CMK (cell line): ENCODE results near the gene SNAI3.
"Not testable (repeated sequence)": the region's sequence is repeated elsewhere in the genome, so short reads cannot be mapped to it uniquely, and the experiment has no call there.

ENCODE experiments used
- DNase-seq: peaks from one replicate; pipeline ENCODE4 v3.0.0-alpha.2; 2010; ENCODE audit warnings: low read depth

Gene SNAI3

DNA sequence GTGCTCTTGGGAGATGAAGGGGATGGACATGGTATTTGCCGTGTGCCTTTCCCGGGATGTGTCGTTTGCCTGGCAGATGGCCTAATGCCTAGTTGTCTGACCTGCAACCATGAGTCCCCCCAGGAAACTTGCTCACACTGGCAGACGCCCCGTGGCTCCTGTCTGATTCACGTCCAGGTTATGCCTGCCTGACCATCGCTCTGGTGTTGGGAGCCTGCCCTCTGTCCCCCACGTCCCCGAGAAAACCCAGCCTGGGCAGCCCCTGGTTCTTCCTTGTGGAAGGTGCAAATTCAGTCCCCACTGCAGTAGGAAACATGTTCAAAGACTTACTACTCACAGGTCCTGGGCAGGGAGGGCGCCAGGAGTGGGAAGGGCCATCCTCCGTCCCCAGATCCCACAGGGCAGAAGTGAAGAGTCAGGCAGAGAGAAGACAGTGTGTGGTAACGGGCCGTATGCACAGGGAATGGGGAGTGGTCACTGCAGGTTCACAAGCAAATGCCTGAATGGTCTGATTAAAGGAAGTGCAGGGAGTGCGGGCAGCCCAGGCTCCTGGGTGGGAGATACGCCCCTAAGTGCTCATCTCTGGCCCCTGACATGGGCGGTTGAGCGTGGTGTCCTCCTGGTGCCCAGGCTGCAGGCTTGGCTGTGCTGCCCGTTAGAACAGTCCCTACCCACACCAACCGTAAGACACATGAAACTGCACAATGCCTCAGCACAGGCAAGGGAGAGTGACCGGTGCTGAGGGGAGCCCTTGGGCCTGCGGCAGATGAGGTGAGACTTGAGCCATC is 4.2 kb upstream of the SNAI3 start:
- DNase-seq = no peak

DNA sequence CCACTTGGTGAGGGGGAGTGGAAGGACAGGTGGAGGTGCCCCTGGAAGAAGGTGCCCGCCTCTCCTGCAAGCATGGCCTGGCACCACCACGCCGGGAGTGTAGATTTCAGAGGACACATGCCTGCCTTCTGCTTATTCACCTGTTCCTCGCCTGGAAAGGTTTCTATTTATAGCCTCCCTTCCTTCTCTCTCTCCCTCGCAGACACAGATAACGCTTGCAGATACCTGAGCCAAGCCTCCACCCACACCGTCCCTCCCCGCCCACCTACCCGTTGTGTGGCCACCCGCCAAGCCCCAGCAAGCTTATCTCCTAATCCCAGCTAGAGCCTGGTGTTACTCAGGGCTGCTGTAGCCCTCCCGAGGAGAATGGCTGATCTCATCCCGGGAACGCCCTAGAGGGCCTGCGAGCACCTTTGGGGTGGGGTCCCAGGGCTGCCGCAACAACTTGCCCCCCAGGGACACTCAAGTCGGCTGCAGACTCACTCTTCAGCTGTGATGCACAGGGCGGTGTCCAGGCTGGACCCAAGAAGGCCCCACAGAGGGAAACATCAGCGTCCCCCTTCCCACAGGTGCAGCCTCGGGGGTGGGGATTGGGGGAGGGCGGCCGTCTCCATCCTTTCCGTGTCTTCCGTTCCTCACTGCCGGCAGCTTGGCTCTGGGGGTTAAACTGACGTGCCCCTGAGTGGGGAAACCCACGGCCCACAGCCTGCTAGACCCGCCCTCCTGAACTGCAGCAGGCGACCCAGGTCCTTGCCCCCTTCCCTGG is 1.9 kb upstream of the SNAI3 start:
- no peak for DNase-seq

DNA sequence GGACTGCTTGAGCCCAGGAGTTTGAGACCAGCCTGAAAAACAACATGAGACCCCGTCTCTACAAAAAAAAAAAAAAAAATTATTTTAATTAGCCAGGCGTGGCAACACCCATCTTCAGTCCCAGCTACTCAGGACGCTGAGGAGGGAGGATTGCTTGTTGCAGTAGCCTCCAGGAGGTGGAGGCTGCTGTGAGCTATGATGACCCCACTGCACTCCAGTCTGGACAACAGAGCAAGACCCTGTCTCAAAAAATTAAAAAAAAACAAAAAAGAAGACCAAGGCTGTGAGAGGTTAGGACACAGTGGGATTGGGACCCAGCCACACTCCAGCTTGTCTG is 1.3 kb upstream of the SNAI3 start:
- DNase-seq = no peak

DNA sequence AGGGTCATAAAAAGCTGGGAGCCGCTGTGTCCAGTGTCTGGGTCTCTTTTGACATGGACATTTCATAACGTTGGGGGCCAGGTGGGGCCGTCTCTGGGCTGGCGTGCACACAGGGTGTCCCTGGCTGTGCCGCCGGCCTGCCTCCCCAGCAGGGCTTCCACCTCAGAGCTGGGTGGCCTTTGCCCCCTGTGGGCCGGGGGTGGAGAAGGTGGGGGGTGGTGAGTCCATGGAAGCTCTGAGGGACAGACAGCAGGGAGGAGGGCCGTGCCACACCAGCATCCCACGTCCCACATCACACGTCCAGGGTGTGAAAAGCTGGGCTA is 908 bp upstream of the SNAI3 start:
- DNase-seq = no peak

DNA sequence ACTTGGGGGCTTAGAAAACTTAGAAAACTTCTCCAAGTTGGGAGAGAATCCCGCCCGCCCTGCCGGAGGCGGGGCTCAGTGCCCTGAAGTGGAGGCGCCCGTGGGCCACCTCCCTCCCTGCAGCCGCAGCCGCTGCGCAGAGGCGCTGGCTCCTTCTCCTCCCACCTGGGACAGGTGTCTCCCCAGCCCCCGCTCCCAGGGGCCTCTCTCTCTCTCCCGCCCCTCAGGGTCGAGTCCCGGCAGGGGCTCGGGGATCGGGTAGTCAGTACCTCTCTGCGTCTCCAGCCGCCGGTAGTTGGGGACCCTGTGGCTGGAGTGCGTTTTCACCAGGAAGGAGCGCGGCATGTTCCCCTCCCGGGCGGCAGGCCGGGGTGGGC is 257 bp downstream of the SNAI3 start:
- no peak for DNase-seq

DNA sequence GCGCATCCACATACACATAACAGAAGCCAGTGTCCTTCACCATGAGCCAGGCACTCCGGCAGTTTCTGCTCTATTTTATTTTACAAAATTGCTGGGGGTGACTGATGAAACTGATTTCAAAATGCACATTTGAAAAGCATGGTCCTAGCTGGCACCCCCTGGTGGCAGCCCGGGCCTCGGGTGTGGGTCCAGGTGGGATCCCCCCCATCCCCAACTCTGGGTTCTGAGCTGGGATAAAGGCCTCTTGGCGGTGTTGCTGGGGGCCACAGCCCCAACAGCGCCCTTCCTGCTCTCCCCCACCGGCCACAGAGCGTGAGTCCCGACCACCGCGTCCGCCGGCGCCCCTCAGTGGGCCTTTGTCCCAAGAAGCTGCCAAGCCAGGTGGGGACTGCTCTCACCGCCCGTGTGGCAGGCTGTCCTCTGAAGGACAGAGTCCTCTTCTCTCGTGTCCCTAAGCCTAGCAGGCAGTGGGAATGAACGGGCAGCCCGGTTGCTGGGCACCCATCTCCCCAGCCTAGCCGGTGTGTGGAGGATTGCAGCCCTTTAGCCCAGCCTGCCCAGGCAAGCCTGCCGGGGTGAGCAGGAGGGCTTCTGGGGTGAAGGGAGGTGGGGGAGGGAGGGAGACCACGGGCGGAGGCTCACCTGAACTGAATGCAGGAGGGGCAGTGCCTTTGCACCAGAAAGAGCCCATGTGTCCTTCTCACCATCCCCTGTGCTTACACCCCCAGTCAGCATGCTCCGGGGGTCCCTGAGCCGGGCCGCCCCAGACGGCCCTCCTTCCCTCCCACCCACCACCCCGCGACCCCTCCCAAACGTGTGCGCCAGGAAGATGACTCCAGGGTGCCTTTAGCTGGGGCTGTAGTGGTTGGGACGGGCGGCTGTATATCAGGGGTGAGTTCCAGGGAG is 898 bp downstream of the SNAI3 start:
- no peak for DNase-seq

DNA sequence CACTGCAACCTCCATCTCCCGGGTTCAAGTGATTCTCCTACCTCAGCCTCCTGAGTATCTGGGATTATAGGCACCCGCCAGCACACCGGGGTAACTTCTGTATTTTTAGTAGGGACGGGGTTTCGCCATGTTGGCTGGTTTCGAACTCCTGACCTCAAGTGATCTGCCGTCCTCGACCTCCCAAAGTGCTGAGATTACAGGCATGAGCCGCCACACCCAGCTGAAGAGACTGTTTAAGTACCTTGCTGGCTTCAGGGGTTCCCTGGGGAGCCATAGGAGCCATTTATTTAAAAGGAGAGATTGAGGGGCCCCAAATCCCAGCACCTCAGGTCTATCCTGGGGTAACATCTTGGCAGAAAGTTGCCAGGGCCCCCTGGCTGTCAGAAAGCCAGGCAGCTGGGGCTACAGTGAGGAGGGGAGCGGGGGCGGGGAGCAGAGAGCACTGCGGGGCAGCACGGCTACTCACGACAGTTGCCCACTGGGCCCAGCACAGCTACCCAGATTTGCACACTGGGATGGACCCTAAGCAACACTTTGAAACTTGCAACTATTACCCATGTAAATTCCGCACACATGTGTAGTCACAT is 1.6 kb downstream of the SNAI3 start:
- no peak for DNase-seq

DNA sequence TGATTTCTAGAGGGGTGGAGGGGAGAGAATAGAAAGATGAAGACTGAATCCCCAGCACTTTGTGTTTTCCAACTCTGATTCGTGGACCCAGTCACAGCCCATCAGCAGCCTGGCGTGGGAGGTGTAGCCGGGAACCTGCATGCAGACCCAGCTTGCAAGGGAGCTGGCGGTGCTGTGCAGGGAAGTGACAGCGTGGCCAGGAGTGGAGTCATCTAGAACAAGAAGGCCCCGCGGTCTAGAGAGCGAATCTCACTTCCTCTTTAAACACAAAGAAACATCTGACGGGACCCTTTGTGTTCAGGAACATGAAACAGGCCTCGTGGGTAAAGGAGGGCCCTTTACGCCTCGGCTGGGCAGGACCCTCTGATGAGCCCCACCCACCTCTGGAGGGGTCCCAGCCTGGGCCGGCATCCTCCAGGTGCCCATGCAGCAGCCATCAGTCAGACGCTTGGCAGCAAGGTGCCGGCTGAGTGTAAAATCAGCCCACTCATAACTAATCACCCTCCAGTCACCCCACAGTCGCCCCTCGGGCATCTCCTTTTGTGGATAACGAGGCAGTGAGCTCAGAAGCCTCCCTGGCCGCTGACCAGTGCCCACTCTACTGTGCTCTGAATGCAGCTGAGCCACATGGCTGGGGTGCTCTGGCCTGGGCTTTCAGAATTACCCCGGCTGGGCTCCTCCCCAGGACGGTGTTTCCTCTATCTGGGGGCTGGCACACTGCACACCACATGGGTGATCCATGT is 4.4 kb downstream of the SNAI3 start:
- no peak for DNase-seq

DNA sequence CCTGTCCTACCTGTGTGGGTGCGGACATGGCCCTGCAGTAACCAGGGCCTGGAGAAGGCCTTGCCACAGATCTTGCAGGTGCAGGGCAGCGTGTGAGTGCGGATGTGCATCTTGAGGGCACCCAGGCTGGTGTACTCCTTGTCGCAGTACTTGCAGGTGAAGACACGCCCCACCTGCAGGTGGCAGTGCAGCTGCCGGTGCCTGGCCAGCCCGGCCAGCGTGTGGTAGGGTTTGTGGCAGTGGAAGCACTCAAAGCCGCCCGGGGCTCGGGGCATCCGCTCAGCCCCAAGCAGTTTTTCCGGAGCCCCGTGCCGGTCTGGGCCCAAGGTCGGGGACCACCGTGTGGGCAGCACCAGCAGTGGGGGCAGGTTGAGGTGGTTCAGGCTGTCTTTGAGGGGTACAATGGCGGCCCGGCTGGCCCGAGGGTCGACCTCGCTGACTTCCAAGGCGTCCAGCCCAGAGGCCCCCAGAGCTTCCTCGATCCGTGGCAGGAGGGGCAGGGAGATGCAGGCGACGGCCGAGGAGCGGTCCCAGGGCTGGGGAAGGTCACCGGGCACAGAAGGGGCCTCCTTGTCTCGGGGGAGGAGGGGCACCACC is 5.1 kb downstream of the SNAI3 start:
- no peak for DNase-seq

DNA sequence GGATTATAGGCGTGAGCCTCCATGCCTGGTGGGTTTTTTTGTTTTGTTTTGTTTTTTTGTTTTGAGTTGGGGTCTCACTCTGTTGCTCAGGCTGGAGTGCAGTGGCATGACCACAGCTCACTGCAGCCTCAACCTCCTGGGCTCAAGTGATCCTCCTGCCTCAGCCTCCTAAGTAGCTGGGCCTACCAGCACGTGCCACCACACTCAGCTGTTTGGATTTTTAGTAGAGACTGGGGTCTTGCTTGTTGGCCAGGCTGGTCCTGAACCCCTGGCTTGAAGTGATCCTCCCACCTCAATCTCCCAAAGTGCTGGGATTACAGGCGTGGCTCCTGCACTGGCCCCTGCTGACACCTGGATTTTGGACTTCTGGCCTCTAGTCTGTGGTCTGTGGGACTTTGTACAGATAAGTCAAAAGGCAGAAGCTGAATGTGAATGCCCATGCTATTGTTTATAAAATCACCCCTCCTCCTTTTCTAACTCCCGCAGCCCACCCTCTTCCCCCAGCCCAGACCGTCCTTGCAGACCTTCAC is 5.7 kb downstream of the SNAI3 start:
- no peak for DNase-seq

DNA sequence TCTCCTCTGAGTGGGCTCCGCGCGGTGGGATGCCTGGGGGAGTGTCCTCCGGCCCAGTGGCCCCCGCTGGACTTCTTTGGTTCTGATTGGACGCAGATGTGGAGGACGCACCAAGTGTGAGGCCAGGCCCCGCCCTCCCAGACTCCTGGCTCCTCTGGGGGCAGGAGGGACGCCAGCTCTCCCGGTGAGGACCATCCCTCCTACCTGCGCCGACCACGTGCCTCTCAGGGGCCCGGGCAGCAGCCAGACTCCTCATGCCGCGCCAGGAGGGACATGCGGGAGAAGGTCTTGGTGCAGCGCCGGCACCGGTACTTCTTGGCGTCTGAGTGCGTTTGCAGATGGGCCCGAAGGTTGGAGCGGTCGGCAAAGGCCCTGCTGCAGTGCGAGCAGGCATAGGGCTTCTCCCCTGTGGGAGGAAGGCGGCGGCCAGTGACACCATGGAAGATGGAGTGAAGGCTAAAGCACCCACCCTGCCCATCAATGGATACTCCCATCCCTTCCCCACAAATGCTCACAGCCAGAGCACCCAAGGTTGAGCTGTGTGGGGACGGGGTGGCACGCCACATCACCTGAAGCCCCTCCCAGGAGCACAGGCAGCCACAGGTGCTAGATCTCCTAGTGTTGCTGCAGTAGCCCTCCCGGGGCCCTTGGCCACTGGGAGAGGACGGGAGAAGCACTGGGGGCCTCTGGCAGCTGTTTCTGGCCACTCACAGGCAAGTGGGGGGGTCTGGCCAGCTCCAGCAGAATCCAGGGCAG is 7.9 kb downstream of the SNAI3 start:
- no peak for DNase-seq

DNA sequence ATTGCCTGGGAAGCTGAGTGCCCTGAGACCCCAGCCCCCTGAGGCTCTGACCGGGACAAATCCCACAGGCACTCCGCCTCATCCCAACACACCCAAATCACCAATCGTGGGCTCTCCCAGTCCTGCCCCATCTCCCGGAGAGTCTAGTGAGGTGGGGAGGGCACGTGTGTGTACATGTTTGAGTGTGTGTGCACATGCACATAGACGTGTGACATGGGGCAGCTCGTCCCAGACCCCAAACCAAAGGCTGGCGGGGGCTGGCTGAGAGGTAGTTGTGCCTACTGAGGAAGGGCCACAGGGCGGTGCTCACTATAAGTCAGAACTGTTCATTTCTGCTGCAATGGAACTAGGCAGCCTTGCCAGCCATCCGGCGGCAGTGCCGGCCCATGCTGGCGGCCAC is 8.6 kb downstream of the SNAI3 start:
- DNase-seq = no peak

DNA sequence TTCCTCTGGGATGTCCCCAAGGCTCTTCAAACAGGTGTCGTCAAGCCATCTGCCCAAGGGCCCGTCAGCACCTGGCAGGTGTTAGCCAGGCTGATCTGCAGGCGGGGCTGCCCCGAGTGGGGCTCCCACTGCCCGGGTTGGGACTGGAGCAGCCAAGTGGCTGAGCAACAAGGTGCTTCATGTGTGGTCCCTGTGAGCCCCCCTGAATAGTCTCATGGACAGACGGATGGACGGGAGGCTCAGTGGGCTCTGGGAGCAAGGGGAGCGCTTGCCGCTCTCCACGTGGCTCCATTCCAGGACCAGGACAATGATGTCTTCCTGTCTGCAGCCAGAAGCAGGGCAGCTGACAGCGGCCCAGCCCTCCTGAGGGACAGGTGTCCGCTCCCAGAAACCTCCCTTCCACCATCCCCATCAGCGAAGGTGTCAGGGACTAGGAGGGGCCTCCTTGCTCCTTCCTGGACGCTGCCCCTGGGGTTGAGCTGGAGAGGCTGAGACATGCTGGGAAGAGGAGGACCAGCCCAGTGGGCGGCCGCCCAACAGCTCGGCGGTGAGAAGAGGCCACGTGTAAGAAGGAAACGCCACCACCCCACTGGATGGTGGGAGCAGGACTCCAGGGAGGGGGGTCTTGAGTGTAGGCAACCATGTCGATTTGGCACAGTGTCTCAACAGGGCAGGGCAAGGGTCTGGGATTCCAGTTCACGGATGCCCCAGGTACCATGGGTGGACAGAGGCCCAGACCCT is 9.6 kb downstream of the SNAI3 start:
- no peak for DNase-seq

DNA sequence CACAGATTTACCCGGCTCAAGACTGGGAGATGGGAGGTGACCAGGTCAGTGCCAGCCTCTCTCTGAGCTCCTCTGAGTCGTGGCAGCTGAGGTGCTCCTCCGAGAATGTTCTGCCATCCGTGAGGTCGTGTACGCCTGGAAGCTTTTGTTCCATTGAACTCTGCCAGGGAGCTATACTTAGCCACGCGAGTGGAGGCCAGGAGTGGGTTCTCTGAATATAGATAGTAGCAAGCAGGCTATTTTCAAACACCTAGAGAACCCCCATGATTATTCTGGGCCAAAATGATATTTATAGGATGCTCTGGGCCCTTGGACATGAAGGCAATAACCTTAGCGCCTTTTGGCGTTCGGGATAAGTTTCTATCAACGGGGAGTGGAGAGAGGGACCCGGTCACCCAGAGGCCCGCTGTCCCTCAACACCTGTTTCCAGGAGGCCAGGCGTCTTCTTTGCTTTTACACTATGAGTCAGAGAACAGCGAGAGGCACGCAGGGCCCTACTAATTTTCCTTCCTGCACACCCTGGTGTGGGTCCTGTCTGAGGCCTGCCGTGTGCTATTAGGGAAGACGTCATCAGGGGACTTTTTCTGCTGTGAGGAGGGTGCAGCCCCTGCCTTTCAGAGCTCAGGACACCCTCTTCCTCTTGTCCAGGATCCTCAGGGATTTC is 12.5 kb downstream of the SNAI3 start:
- no peak for DNase-seq

DNA sequence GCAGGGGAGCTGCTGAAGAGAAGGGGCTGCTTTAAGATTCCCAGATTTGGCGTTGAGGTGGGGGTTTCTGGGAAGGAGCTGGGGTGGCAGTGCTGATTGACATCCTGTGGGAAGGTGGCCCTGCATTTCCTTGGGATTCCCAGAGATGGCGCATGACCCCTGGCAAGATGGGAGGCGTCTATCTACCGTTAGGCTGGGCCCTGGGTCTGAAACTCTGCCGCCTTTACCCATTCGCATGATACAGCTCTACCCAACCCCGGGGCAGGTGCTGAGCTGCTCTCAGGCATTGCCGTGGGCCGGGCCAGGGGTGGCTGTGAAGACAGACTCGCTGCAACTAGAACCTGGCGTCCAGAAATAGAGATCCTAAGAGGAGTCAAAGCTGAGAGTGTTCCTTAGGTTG is 13.5 kb downstream of the SNAI3 start:
- DNase-seq = no peak

DNA sequence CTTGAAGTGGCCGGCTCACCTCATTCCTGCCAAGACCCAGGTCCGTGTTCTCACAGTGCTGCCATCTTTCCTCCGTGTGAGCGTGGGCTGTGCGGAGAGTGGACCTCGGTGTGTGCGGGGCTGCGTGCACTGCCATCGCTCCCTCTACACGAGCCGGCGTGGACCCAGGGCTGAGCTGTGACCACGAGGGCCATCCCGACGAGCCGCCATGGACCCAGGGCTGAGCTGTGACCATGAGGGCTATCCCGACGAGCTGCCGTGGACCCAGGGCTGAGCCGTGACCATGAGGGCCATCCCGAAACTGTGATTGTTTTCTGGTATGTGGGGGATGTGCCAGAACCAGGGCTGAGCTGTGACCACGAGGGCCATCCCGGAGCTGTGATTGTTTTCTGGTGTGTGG is 14.5 kb downstream of the SNAI3 start:
- no peak for DNase-seq

DNA sequence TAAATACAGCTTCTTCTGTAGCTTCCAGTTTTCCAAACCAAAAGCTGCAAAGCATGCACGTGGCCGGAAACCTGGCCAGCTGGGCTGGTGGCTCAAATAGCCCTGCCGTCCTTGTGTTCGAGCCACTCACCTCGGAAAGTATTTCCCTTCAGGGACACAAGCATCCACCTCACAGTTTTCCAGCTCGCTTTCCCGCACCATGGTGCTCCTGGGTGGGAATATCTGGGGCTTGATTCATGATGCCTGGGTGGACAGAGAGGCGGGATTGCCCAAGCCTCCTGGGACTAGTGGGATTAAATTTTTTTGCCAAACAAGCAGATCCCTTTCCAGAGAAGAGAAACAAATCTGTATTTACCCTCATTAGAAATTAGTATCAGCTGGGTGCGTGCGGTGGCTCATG is 16.3 kb downstream of the SNAI3 start:
- DNase-seq = no peak

DNA sequence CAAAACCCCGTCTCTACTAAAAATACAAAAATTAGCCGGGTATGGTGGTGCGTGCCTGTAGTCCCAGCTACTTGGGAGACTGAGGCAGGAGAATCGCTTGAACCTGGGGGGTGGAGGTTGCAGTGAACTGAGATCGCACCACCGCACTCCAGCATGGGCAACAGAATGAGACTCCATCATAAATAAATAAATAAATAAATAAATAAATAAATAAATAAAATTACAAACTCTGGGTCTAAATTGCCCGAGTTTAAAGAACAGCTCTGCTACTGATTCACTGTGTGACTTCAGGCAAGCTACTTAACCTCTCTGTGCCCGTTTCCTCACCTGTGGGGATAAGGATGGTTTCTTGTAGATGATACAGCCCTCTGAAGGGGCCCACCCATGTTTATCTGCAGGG is 16.8 kb downstream of the SNAI3 start:
- not testable (repeated sequence) for DNase-seq

DNA sequence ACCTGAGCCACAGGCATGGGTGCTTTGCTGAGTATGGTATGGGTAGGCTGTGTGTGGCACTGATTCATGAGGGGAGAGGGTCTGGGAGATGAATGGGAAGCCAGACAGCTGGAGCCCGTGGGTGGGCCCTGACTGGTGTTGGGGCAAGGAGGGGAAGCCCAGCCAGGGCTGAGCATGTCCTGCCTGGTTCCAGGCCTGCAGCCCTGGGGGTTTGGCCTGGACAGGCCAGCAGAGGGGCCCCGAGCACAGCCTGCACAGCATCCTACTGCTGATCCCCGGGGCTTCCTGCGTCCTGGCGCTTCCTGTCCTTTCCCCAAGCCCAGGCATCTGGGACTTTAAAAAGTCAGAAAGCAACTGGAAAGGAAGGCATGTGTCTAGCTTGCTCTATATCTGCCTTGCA is 18.8 kb downstream of the SNAI3 start:
- no peak for DNase-seq
